ENCODE results near the gene ISOC2.

DNA sequence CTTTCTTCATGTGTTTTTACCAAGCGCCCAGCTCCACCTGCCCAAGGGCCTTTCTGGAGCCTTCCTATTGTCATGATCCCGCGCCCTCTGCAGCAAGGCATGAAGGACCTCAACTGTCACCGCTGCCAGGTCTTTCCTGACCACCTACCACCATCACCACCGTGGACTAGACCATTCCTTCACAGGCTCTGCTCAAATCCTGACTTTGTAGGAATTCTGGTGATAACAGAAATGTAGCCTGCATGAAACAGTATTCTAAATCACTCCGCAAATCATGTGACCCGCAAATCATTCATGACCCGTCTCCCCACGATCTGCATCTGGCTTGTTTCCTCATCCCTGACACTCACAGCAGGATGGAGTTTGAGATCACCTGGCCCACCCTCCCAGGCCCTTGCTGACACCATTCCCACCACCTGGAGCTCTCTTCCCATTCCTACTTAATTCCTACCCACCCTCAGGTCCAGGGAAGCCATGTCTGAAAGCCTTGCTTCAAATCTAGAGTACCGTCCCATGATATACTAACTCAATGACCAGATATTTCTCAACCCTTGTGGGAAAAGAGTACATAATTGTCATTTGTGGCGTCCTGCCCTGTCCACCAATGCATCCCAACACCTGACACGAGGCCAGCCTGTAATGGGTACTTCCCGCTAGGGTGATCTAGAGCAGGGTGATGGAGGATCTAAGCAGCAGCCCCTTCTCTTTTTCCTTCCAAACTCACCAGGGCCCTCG, 55.2 kb downstream of the ISOC2 start:
- TF ChIP-seq HNRNPLL (IDR thresholded peaks at IDR 0.05; ENCODE audit: low read depth, low read length, poor library complexity, severe bottlenecking), result no peak
- TF ChIP-seq, protein P1, sequence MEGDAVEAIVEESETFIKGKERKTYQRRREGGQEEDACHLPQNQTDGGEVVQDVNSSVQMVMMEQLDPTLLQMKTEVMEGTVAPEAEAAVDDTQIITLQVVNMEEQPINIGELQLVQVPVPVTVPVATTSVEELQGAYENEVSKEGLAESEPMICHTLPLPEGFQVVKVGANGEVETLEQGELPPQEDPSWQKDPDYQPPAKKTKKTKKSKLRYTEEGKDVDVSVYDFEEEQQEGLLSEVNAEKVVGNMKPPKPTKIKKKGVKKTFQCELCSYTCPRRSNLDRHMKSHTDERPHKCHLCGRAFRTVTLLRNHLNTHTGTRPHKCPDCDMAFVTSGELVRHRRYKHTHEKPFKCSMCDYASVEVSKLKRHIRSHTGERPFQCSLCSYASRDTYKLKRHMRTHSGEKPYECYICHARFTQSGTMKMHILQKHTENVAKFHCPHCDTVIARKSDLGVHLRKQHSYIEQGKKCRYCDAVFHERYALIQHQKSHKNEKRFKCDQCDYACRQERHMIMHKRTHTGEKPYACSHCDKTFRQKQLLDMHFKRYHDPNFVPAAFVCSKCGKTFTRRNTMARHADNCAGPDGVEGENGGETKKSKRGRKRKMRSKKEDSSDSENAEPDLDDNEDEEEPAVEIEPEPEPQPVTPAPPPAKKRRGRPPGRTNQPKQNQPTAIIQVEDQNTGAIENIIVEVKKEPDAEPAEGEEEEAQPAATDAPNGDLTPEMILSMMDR (IDR thresholded peaks at IDR 0.05 in 2 of 3, conservative IDR thresholded peaks at IDR 0.05 in 1 of 3; ENCODE audit: insufficient read depth in 2 of 3, low read depth in 1 of 3, low read length in 3 of 3), result no peak
- no peak for TF ChIP-seq GABPA (tag; conservative IDR thresholded peaks at IDR 0.05; ENCODE audit: low read depth)
- TF ChIP-seq ZC3H4 (CRISPR knock-in tag; IDR thresholded peaks at IDR 0.05; ENCODE audit: borderline replicate concordance), result peak; percentile 45; the same call in 1 of the 2 replicates
- no peak for TF ChIP-seq POLR2A (conservative IDR thresholded peaks at IDR 0.05)
- no peak for TF ChIP-seq MAZ (CRISPR knock-in tag; conservative IDR thresholded peaks at IDR 0.05 in 1 of 2, IDR thresholded peaks at IDR 0.05 in 1 of 2)
- no peak for TF ChIP-seq EP300 (IDR thresholded peaks at IDR 0.05; ENCODE audit: low read length)
- TF ChIP-seq ZBED1 (IDR thresholded peaks at IDR 0.05), result no peak
